WERI-Rb-1 (cell line): ENCODE results near the gene STAT4.

ENCODE experiments used
- DNase-seq: peaks from one replicate; pipeline ENCODE4 v3.0.0-alpha.2; 2020
- H3K27ac ChIP-seq: fragments of 250-450 bp; sonication (Bioruptor Pico); 2 replicates; pipeline ENCODE4 v1.5.1; 2020; ENCODE audit warnings: mild to moderate bottlenecking, moderate library complexity
- H3K27me3 ChIP-seq: fragments of 250-450 bp; sonication (Bioruptor Pico); 2 replicates; pipeline ENCODE4 v1.5.1; 2021; ENCODE audit warnings: mild to moderate bottlenecking, low read depth, moderate library complexity; ENCODE audit not compliant: insufficient read depth, severe bottlenecking
- H3K36me3 ChIP-seq: fragments of 250-450 bp; sonication (Bioruptor Pico); 2 replicates; pipeline ENCODE4 v1.5.1; 2020; ENCODE audit warnings: mild to moderate bottlenecking, moderate library complexity
- H3K4me3 ChIP-seq: 2 replicates; pipeline ENCODE4 v1.5.1; 2011; ENCODE audit warnings: low read depth, mild to moderate bottlenecking, control low read depth, low read length
- H3K9me3 ChIP-seq: fragments of 250-450 bp; sonication (Bioruptor Pico); 2 replicates; pipeline ENCODE4 v1.5.1; 2021; ENCODE audit warnings: mild to moderate bottlenecking, moderate library complexity; ENCODE audit not compliant: severe bottlenecking
- CTCF ChIP-seq: IDR thresholded peaks from 2 replicates; pipeline ENCODE4 v1.5.1; 2011; ENCODE audit warnings: low read depth, mild to moderate bottlenecking, control low read depth, inconsistent platforms, low read length

STAT4 gene

GRCh38 chr2:191177751-191178736 is 27.2 kb upstream of the STAT4 start:
- Histone ChIP-seq H3K4me3 (no peak overlapping the region), H3K9me3 (no peaks in the 10 kb centered on the region), H3K27me3 (no peaks in the 10 kb centered on the region), H3K36me3 (no peaks in the 10 kb centered on the region), H3K27ac (no peak overlapping the region)
- no peak for TF ChIP-seq CTCF
- no peak for DNase-seq

- H3K27me3 ChIP-seq: no peaks in the 10 kb centered on the region
- no peaks in the 10 kb centered on the region for H3K36me3 ChIP-seq
- no peaks in the 10 kb centered on the region for H3K9me3 ChIP-seq
- DNase-seq: no peak
- no peak for TF ChIP-seq CTCF
- H3K27ac ChIP-seq: no peak overlapping the region
- no peak overlapping the region for H3K4me3 ChIP-seq
These were observed 26.1 kb upstream of the STAT4 start for GRCh38 chr2:191176801-191177438.

DNA sequence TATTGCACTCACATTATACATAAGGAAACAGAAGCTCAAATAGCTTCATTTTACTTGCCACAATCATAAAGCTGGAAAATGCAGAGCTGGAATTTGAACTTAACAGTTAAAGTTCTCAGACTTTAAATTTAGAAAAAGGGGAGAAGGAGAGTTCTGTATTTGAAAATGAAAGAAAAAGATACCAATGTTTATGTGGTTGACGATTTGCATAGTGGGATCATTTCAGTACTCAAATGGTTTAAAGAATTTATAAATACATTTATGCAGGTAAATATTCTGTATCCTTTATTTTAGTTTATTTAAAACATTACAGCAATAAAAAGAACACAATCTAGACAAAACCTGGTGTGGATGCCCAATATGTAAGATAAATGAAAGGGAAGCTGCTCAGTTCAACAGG is 25.5 kb upstream of the STAT4 start:
- Histone ChIP-seq H3K9me3 (no peaks in the 10 kb centered on the region), H3K27ac (no peak overlapping the region), H3K36me3 (no peaks in the 10 kb centered on the region), H3K27me3 (no peaks in the 10 kb centered on the region), H3K4me3 (no peak overlapping the region)
- no peak for TF ChIP-seq CTCF
- DNase-seq: no peak

DNA sequence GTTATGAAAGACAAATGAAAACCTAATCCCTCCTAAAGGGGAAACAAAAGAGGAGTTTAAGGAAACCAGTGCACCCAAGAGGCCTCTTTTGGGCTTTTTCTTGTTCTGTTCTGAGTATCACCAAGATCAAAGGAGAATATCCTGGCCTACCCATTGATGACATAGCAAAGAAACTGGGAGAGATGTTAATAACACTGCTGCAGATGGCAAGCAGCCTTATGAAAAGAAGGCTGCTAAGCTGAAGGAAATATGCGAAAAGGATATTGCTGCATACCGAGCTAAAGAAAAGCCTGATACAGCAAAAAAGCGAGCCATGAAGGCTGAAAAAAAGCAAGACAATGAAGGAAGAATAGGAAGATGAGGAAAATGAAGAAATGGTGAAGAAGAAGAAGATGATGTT is 23.6 kb upstream of the STAT4 start:
- DNase-seq: no peak
- H3K27ac ChIP-seq: no peak overlapping the region
- H3K27me3 ChIP-seq: no peaks in the 10 kb centered on the region
- TF ChIP-seq CTCF: no peak
- H3K9me3 ChIP-seq: no peaks in the 10 kb centered on the region
- H3K4me3 ChIP-seq: no peak overlapping the region
- H3K36me3 ChIP-seq: no peaks in the 10 kb centered on the region

DNA sequence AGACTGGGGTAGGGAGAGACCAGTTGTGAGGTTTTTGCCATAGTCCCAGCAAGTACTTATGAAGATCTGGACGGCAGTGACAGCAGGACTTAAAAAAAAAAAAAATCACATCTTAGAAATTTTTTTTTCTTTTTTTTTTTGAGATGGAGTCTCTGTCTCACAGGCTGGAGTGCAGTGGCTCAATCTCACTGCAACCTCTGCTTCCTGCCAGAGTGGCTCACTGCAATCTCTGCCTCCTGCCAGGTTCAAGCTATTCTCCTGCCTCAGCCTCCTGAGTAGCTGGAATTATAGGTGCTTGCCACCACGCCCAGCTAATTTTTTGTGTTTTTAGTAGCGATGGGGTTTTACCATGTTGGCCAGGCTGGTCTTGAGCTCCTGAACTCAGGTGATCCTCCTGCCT is 22.4 kb upstream of the STAT4 start:
- Histone ChIP-seq H3K4me3 (no peak overlapping the region), H3K27ac (no peak overlapping the region), H3K9me3 (no peaks in the 10 kb centered on the region), H3K36me3 (no peaks in the 10 kb centered on the region), H3K27me3 (no peaks in the 10 kb centered on the region)
- no peak for TF ChIP-seq CTCF
- no peak for DNase-seq
